HL-60 (cell line): ENCODE data around the gene GOLIM4.

Experiments used
- DNase-seq, 2 experiments: peaks; one replicate each; pipeline ENCODE4 v3.0.0-alpha.2; 2010 to 2020; ENCODE audit warnings: low read depth in 1 of 2, low spot score in 1 of 2
- H3K27ac ChIP-seq: fragments of 250-450 bp; sonication (Bioruptor Pico); replicated peaks from 2 replicates; pipeline ENCODE4 v1.5.1; 2020; ENCODE audit warnings: mild to moderate bottlenecking, moderate library complexity
- H3K27me3 ChIP-seq: fragments of 250-450 bp; sonication (Bioruptor Pico); 2 replicates; pipeline ENCODE4 v1.5.1; 2021; ENCODE audit warnings: mild to moderate bottlenecking, moderate library complexity; ENCODE audit not compliant: insufficient read depth, poor library complexity, severe bottlenecking
- H3K4me3 ChIP-seq: replicated peaks from 2 replicates; pipeline ENCODE4 v1.5.1; 2011; ENCODE audit warnings: mild to moderate bottlenecking, control low read depth, low read length; ENCODE audit not compliant: insufficient read depth
- CTCF ChIP-seq: IDR thresholded peaks from one replicate; pipeline ENCODE4 v1.5.1; 2011; ENCODE audit warnings: low read length, control low read depth, inconsistent platforms; ENCODE audit not compliant: insufficient read depth
- GABPA ChIP-seq: IDR thresholded peaks from 2 replicates; pipeline ENCODE4 v1.6.1; 2012; ENCODE audit warnings: low read depth
- POLR2AphosphoS5 ChIP-seq: IDR thresholded peaks from 2 replicates; pipeline ENCODE4 v1.6.1; 2012; ENCODE audit warnings: low read depth
- REST ChIP-seq: IDR thresholded peaks from 2 replicates; pipeline ENCODE4 v1.6.1; 2012; ENCODE audit warnings: low read depth; ENCODE audit not compliant: insufficient replicate concordance
- SPI1 ChIP-seq: IDR thresholded peaks from 2 replicates; pipeline ENCODE4 v1.6.1; 2012; ENCODE audit warnings: low read depth, mild to moderate bottlenecking, borderline replicate concordance

GOLIM4 gene

DNA sequence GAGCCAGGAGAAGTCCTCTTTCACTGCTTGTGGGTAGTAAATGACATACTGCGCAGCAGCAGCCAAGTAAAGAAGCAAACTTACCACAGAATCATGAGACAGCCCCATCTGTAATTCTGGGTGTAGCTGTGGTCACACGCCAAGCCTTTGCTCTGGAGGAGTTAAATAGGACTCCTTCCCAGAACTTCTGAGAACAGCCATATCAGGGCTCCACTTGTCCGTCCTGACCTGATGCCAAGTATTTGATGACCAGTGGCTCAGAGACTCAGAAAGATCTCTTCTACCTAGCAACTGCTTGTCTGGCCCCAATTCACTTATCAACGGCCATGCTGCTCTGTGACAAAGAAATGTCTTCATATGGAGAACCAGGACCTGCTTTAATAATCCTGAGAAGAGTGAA is 20.6 kb upstream of the GOLIM4 start:
- no peak overlapping the region for H3K4me3 ChIP-seq
- DNase-seq, result peak in 1 of 2 experiments; percentile 20
- no peaks in the 10 kb centered on the region for H3K27me3 ChIP-seq
- peak overlapping the region; percentile 9; the same call in 1 of the 2 replicates for H3K27ac ChIP-seq
- no peak for TF ChIP-seq POLR2AphosphoS5
- TF ChIP-seq SPI1, result no peak
- no peak for TF ChIP-seq GABPA
- TF ChIP-seq CTCF, result no peak
- TF ChIP-seq REST, result no peak

GRCh38 chr3:168113848-168114247 is 18.1 kb upstream of the GOLIM4 start:
- Histone ChIP-seq H3K27me3 (no peaks in the 10 kb centered on the region), H3K27ac (no peak overlapping the region), H3K4me3 (no peak overlapping the region)
- DNase-seq, result no peak
- TF ChIP-seq CTCF (no peak), REST (no peak), SPI1 (no peak), POLR2AphosphoS5 (no peak), GABPA (no peak)

- Histone ChIP-seq H3K4me3 (no peak overlapping the region), H3K27me3 (no peaks in the 10 kb centered on the region), H3K27ac (no peak overlapping the region)
- no peak for DNase-seq
- TF ChIP-seq SPI1 (no peak), CTCF (no peak), GABPA (no peak), POLR2AphosphoS5 (no peak), REST (no peak)
Observed at GRCh38 chr3:168112894-168113293, 17.2 kb upstream of the GOLIM4 start.
